HG02943 (cell line): ENCODE results near the gene RBM4.
"Not testable (repeated sequence)": the region's sequence is repeated elsewhere in the genome, so short reads cannot be mapped to it uniquely, and the experiment has no call there.

Experiments
- ATAC-seq: cut with Tn5 transposase; IDR thresholded peaks from one replicate; pipeline ENCODE4 v1.9.1; 2021; ENCODE audit warnings: mild to moderate bottlenecking, low read depth, moderate library complexity; ENCODE audit not compliant: unreplicated experiment

Gene RBM4

GRCh38 chr11:66638177-66639065 is at the start of gene RBM4:
TSS of gene RBM4 (plus strand) at chr11:66638703. CDS start at chr11:66639712, 1,009 bp downstream.
- ATAC-seq, result peak; percentile 95

GRCh38 chr11:66589315-66589714 is 49.2 kb upstream of the RBM4 start:
- not testable (repeated sequence) for ATAC-seq

DNA sequence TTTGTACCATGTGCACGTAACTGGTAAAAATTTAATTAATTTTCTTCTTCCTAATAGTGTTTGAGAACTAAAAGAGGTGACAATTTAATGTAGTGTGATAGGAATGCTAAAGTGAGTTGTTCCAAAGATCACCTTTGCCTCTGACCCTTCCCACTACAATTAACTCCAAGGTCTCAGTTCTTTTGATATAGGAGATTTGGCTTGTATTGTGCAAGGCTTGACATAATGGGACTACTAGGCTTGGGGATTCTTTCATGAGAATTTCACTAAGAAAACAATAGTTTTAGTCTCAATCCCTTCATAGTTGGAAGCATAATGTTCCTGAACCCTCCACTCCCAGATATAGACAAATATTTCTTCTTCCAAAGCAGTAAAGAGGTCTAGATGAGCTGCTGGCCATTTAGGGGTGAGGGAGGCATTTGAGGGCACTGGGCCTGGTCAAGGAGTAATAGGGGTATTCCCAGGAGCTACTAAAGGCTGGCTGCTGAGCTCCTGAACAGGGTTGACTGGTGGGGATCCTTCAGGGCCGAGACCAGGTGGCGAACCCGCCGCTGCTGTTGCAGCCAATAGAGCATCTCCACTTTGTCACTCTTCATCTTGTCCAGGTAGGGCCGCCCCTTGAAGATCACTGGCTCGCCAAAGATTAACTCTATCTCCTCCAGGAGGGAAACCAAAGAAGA is 48.4 kb upstream of the RBM4 start:
- ATAC-seq, result no peak

- ATAC-seq, result no peak
Observed at GRCh38 chr11:66591175-66591574, 47.3 kb upstream of the RBM4 start.

DNA sequence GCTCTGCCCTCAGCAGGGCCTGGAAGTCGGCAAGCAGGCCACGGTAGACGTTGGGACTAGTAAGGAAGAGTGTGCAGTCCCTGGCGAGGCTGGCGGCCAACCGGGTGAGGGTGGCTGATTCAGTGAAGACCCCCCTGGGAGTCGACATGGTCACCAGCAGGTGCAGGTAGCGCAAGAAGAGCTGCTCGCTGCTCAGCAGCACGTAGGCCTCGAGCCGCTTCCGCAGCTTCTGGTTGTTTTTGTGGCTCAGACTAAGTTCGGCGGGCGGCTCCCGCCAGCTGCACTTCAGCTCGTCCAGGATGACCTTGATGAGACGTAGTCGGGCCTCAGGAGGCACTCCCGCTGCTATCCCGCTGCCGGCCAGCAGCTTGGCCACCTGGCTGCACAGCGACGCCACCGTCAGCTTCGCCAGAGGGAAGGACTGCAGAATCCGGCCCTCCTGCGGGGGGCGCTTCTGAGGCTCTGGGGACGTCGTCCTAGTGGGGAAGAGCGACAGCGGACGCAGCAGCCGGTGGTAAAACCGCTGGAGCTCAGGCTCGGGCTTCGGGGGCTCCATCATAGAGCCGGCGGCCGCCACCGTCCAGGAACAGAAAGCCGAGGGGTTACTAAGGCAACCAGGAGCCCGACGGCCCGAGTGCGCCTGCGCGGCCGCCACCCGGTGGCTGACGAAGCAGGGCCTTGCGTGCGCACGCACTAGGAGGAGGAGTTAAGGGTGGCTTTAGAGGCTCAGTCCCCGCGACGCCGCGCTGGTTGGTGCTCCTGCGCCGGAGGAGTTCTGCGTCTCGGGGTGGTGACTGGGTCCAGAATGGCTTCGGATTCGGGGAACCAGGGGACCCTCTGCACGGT is 45.8 kb upstream of the RBM4 start, which contains the start of the genes CCDC87 and CCS:
CCDC87 (minus strand) TSS at position 607 of the 846 bp plus-strand sequence; CDS start at position 559, 48 bp downstream.
CCS (plus strand) TSS at position 729 of the 846 bp plus-strand sequence; CDS start at position 806, 77 bp downstream.
- ATAC-seq, result peak; percentile 84

GRCh38 chr11:66593303-66593635 is 45.2 kb upstream of the RBM4 start:
- no peak for ATAC-seq

GRCh38 chr11:66593650-66594049 is 44.9 kb upstream of the RBM4 start:
- ATAC-seq, result no peak

GRCh38 chr11:66595245-66595904 is 43.1 kb upstream of the RBM4 start:
- ATAC-seq, result no peak

GRCh38 chr11:66598993-66599392 is 39.5 kb upstream of the RBM4 start:
- ATAC-seq, result no peak

- ATAC-seq, result no peak
Observed at GRCh38 chr11:66600219-66600618, 38.3 kb upstream of the RBM4 start.

DNA sequence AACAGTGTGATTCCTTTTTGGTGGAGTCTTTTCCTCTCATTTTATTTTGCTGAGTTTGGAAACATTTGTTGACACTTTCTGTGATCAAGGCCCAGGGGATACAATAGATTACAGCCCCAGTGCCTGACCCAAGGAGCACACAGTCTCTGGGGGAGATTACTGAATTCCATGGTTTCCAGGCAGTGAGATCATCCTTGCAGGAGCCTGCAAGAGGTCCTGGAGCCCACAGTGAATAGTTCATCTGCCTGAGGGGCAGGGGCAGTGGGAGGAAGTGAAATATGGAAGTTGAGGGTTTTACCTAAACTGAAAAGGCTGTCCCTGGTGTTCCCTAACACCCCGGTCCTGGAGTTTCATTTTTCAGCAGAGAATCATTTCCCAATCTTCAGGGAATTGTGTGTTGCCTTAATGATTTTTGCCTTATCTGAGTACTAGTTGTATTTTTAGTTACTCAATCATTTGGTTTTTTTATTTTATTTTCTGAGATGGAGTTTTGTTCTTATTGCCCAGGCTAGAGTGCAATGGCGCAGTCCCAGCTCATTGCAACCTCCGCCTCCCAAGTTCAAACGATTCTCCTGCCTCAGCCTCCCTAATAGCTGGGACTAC is 37.8 kb upstream of the RBM4 start:
- no peak for ATAC-seq

GRCh38 chr11:66603072-66603471 is 35.4 kb upstream of the RBM4 start:
- no peak for ATAC-seq

DNA sequence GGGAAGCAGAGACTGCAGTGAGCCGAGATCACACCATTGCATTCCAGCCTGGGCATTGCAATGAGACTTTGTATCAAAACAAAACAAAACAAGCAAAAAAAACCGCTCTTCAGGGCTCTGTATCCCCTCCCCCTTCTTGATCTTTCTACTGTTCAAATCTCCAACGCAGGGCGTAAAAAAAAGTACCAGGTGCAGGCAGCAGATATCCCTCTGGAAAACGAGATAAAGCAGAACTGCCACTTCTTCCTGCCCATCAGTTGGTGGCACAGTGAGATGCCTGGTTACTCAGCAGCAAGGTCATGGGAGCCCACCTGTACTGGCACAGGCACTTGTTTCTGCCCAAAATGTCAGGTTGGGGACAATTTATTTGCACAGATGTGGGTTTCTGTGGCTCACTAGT is 34.3 kb upstream of the RBM4 start:
- ATAC-seq, result no peak

DNA sequence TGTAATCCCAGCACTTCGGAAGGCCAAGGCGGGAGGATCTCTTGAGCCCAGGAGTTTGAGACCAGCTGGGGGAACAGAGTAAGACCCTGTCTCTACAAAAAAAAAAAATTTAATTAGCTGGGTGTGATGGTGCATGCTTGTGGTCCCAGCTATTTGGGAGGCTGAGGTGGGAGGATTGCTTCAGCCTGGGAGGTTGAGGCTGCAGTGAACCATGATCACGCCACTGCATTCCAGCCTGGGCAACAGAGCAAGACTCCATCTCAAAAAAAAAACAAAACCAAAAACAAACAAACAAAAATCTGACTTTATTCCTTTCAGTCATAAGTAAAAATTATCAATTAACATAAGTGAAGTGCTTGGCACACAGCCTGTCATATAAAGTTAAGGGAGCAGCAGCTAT is 31.9 kb upstream of the RBM4 start:
- not testable (repeated sequence) for ATAC-seq

DNA sequence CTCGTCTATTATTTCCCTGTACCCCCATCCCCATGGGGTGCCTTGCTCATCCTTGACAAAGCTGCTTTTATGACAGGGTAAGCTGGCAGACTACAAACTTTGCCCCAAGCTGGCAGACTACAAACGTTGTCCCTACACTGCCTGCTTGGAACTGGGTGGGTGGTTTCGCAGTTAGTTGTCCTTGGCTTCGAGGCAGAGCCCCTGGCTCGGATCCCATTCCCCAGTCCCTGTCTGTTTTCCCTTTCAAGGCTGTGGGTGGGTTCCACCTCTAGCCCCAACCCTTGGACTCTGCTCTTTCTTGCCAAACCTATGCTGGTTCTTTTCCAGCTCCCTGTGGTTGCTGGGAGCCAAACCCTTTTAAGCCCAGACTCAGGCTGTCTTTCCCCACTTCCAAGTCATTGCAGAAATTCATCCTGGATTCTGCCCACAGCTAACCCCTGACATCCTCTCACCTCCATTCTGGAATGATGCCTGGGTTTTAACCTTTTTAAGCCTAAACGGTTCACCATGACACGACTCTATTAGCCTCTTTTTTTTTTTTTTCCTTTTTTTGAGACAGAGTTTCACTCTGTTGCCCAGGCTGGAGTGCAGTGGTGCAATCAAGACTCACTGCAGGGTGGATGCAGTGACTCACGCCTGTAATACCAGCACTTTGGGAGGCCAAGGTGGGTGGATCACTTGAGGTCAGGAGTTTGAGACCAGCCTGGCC is 31.2 kb upstream of the RBM4 start:
- ATAC-seq, result no peak

GRCh38 chr11:66609721-66610617 is 28.5 kb upstream of the RBM4 start:
- no peak for ATAC-seq

GRCh38 chr11:66612458-66612857 is 26.0 kb upstream of the RBM4 start:
- ATAC-seq, result no peak

DNA sequence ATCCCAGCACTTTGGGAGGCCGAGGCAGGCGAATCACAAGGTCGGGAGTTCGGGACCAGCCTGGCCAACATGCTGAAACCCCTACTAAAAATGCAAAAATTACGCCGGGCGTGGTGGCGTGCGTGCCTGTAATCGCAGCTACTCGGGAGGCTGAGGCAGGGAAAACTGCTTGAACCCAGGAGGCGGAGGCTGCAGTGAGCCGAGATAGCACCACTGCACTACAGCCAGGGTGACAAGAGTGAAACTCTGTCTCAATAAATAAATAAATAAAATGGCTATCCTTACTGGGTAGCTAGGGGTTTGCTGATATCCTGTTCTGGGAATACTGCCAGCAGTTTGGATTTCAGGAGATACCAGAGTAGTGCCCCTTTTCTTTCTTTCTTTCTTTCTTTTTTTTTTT is 24.4 kb upstream of the RBM4 start:
- ATAC-seq, result no peak
